EH (cell line): Measurements from ENCODE around the gene STX11.
"Not testable (repeated sequence)": the region's sequence is repeated elsewhere in the genome, so short reads cannot be mapped to it uniquely, and the experiment has no call there.

Experiments
- DNase-seq: peaks from one replicate; pipeline ENCODE4 v3.0.0-alpha.2; 2015; ENCODE audit warnings: low read depth

The STX11 gene

DNA sequence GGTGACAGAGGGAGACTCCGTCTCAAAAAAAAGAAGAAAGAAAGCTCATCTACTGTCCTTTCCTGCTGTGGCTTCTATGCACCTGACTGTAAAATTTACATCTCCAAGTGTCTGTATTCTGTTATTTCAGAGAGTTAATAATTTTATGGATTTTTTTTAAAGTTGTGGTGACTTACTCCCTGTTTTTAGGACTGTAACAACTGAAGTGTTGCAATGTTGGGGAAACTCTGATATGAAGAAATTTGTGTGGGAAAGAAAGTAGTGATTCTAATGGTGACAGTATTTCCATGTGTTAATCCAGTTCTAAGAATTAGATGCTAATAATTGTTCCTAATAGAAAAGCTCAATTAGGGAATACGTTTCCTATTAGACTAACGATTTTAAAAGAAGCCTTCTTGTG, 27.4 kb downstream of the STX11 start:
- DNase-seq, result no peak

GRCh38 chr6:144178323-144178722, 28.0 kb downstream of the STX11 start:
- DNase-seq, result no peak

DNA sequence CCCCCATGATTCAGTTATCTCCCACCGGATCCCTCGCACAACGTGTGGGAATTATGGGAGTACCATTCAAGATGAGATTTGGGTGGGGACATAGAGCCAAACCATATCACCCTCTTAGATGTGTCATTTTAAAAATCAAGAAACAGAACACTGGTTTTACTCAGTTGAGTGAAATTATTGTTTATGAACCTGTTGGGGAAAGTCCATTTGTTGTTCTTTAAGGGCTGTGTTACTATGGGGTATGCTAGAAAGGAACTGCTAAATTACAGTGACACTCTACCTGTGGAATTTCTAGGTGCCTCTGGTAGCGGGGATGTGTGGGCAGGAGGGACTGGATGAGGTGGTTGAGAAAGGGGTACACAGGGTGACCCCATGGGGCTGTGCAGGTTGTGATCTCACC, 28.9 kb downstream of the STX11 start:
- no peak for DNase-seq

DNA sequence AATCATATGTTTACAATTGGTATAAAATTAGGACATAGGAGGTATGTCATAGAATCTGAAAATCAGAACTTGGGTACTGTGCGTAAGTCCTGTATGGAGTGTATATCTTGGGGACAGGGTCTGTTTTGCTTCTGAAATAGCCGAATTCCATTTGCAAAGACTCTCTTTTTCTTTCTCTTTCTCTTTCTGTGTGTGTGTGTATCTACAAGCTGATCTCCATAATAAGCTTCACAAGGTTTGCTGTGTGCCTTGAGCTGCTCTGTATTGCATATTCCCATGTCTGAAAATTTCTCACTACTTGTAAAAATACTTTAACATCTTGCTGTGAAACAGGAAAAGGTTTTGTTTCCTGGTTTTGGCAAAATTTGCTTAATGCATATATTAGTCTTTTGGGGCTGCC, 29.5 kb downstream of the STX11 start:
- DNase-seq, result no peak

DNA sequence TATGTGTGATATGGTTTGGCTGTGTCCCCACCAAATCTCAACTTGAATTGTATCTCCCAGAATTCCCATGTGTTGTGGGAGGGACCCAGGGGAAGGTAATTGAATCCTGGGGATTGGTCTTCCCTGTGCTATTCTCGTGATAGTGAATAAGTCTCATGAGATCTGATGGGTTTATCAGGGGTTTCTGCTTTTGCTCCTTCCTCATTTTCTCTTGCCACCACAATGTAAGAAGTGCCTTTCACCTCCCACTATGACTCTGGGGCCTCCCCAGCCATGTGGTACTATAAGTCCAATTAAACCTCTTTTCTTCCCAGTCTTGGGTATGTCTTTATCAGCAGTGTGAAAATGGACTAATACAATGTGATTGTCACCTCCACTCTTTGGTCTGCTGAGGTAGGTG, 30.0 kb downstream of the STX11 start:
- DNase-seq, result not testable (repeated sequence)

GRCh38 chr6:144181639-144182038, 31.3 kb downstream of the STX11 start:
- DNase-seq, result no peak

DNA sequence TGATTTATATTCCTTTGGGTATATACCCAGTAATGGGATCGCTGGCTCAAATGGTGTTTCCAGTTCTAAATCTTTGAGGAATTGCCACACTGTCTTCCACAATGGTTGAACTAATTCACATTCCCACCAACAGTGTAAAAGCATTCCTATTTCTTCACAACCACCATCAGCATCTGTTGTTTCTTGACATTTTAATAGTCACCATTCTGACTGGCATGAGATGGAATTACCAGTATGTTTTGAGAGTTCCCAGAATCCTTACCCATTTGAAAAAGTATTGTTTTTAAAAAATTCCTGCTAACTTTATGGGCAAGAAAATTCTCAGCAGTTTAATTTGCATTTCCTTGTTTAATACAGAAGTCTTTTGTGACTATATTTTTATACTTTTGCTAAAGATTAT, 33.9 kb downstream of the STX11 start:
- DNase-seq, result peak; percentile 45

- DNase-seq, result peak; percentile 49
These were observed 35.0 kb downstream of the STX11 start for GRCh38 chr6:144185133-144185836.

- no peak for DNase-seq
These were observed 36.7 kb downstream of the STX11 start for GRCh38 chr6:144186817-144187625.

- DNase-seq, result no peak
These were observed 39.0 kb downstream of the STX11 start for GRCh38 chr6:144189351-144189750.

DNA sequence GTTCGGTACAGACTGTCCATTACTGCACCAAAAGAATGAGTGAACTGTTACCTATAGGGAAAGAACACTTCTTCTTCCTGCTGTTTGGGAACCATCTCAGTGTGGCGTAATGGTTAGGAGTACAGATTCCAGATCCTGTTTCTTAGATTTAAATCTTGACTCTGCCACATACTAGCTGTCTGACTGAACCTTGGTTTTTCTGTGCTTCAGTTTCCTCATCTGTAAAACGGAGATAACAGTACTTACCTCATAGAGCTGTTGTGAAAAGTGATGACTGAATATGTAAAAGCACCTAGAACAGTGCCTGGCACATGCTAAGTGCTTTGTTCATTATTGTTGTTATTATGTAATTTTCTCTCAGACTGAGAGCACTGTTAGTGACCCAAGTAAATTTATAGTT, 39.8 kb downstream of the STX11 start:
- DNase-seq, result no peak

- DNase-seq, result peak; percentile 40
These were observed 40.3 kb downstream of the STX11 start for GRCh38 chr6:144190593-144190992.

DNA sequence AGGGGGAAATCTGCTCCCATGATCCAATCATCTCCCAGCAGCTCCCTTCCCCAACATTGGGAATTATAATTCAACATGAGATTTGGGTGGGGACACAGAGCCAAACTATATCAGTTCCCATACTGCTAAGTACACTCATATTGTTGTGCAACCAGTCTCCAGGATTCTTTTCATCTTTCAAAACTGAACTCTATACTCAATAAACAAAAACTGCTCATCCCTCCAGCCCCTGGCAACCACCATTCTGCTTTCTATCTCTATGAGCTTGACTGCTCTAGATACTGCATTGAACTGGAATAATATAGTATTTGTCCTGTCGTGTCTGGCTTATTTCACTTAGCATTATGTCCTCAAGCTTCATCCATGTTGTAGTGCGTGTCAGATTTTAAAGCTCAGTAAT, 42.9 kb downstream of the STX11 start:
- DNase-seq, result no peak

DNA sequence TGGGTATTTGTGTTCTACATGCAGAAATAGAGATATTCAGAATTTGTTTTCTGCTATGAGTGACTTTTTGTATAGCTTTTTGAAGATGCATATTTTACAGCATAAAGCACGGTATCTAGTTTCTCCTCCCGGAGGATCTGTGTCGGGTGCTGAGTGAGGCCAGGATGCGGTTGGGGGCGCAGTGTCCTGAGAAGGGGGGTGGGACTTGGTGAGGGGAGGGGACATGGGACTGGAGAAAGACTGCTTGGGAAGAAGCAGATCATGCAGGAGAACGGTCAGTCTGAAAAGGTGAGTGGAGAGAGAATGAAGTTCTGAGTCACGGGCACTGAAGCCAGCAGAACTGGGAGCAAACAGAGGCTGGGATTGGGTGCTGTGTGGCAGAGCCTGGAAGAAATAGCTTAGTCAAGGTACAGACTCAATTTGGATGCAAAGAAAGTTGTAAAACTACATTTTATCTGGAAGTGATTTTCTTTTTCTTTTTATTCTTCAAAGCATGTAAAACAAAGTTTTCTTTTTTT, 44.0 kb downstream of the STX11 start:
- no peak for DNase-seq

GRCh38 chr6:144195671-144196270, 45.5 kb downstream of the STX11 start:
- peak; percentile 76 for DNase-seq

GRCh38 chr6:144197919-144198318, 47.6 kb downstream of the STX11 start:
- no peak for DNase-seq

DNA sequence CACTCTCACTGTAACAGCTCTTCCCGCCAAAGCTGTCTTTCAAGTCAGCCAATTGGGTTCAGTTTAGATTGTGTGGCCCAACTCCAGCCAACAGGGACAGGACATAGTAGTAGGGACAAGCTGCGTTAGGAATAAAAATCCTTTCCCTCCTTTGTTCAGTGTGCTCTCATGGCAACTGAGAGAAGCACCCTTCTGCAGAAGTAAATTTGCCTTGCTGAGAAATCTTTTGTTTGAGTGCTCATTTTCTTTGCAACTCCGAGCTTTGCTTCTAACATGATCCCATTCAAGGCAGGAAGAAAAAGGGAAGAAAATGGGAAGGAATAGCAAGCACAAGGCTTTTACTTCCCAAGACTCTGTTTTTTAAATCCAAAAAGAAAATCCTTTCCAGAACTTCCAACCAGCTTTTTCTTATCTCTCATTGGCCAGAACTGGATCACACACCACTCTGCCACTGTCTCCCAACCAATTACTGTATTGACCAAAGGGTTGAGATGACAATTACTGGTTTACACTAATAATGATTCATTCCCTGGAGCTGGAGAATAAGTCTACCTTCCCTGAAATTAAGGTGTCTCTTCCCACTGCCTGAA, 52.7 kb downstream of the STX11 start:
- DNase-seq, result no peak

DNA sequence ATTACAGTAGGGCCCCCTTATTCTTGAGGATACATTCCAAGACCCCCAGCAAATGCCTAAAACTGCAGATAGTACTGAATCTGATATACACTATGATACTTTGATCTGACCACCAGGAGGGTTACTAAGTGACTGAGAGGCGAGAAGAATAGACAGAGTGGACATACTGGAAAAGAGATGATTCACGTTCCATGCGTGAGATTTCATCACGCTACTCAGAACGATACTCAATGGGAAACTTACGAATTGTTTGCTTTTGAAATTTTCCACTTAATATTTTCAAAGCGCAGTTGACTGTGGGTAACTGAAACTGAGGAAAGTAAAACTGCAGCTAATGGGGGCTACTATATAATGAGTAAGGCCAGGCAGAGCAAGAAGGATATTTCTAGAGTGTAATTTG, 60.8 kb downstream of the STX11 start:
- no peak for DNase-seq

- no peak for DNase-seq
These were observed 63.0 kb downstream of the STX11 start for GRCh38 chr6:144213315-144213714.

- no peak for DNase-seq
These were observed 63.7 kb downstream of the STX11 start for GRCh38 chr6:144214029-144214428.

- DNase-seq, result no peak
These were observed 64.5 kb downstream of the STX11 start for GRCh38 chr6:144214622-144215401.
